GM21529 (cell line): ENCODE data around the gene OR10K1.
"Not testable (repeated sequence)": the region's sequence is repeated elsewhere in the genome, so short reads cannot be mapped to it uniquely, and the experiment has no call there.

Experiments used
- ATAC-seq: cut with Tn5 transposase; IDR thresholded peaks from one replicate; pipeline ENCODE4 v1.9.1; 2021; ENCODE audit not compliant: unreplicated experiment

Gene OR10K1

DNA sequence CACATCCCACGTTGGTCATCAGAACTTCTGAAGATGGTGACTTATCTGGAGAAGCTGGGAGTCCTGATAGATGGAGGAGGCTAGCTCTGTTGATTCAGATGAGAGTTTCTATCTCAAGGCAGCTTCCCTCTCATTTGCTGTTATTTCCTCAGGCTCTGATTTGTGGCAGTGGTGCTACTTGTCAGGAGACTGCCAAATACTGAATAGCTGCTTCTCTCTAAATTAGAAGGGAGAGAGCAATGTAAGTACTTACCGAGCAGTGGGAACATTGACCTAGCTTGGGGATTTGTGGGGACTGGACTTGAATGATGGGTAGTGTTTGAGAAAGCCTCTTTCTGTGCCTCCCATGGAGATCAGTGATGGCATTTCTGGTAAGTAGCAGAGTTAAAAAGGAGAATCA, at the start of gene OR10K1:
TSS of gene OR10K1 (plus strand) at position 301 of the 400 bp plus-strand sequence. CDS start 3,728 bp downstream, outside the sequence.
- ATAC-seq: no peak

DNA sequence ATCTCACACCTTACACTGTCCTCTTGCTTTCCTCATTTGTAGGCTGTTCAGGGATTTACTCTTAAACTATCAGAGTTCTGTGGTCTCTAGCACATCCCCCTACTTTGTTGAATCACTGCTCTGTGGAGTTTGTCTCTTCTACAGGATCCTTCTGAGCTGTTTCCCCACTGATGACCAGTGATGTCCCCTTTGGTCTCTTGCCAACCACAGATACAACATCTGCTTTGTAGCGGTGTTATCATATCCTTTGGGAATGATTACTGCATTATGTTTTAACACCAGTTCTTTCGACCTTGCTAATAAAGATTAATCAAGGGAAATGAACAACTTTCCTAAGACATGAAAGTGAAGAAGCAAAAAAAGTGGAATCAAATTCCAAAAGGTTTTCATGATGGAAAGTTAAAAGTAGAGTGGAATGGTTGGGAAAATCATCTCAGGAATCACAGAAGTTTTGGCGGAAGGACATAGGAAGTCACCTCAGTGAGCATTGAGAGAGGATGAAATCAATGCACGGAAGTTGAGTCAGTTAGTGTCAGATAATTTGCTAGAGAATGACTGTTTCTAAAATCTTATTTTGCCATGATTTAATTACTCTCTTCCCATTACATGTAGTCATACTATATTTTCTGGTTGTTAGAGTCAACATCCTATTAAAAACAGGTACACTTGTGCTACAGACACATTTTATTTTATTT, 46.8 kb upstream of the OR10K1 start:
- ATAC-seq: no peak

DNA sequence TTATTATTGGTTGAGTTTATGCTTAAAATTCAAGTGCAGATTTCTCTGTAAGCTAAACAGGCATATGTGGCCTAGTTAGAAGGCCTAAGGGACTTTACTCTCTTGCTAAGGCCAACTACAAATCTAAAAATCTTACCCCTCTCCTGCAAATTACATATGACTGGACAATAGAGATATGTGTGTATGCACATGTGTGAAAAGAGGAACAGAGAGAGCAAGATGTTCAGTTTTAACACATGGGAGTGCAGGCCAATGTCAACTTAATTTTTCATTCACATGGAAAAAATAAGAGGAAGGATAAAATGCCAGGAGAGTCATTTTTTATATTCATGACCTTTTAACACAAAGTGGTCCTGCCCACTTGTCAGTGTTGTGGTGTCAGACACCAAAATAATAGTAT, 44.0 kb upstream of the OR10K1 start:
- no peak for ATAC-seq

DNA sequence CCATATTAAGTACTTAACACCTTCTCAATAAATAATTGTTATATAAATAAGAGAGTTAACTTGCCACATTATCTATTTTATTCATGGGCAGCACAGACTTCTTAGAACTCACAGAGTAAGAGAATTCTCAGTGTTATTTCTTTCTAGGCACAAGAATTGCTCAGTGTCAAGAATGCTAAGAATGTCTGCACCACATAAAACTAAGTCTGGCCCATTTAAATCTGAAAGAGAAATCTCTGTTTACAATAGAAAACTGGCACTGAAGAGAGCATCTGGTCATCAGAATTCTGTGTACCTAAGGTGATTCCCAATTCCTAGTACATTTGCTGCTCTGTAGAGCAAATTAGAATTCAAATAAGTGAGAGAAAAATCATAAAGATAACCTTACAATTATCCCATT, 39.4 kb upstream of the OR10K1 start:
- no peak for ATAC-seq

DNA sequence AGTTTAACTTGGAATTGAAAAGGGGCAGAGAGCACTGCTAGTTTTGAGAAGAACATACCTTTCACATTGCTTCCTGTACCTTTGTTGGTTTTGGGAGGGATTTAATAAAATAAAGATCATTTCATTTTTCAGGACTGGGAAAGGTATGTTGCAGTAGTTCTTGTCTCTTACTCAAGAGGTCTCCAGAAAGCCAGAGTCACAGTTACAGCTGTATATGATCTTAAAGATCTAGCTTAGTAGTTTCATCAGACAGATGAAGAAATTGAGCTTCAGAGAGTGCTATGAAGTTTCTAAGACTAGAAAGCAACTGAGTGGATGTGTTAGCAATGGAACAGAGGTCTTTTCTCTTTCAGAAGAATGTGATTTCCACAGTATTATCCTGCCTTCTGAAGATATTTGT, 36.6 kb upstream of the OR10K1 start:
- ATAC-seq: no peak

- no peak for ATAC-seq
These were observed 35.5 kb upstream of the OR10K1 start, which contains the start of gene OR10K2 for GRCh38 chr1:158426137-158426536. Gene OR10K2, minus strand, starts transcription at chr1:158426237. Its CDS starts 5,371 bp downstream, at chr1:158420866.

- ATAC-seq: not testable (repeated sequence)
These were observed 31.5 kb upstream of the OR10K1 start for GRCh38 chr1:158430163-158430562.

DNA sequence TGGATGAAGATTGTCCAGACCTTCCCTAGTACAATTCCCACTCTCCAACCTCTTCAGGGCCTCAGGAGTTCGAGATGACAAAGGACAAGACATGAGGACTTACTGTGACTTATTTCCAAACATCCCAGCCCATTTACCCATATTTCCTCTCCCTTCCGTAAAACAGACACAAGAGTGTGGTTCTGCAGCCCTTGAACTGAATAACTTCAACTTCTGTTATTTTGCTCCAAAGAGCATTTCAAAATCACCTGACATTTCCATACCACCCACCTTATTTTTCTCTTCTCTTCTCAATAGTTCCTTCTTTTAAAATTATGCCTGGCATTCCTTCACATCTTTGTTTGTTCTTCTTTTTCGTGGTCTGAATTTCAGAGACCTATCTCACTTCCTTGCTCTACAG, 26.9 kb upstream of the OR10K1 start:
- ATAC-seq: no peak

GRCh38 chr1:158445376-158445775, 16.3 kb upstream of the OR10K1 start:
- ATAC-seq: no peak

DNA sequence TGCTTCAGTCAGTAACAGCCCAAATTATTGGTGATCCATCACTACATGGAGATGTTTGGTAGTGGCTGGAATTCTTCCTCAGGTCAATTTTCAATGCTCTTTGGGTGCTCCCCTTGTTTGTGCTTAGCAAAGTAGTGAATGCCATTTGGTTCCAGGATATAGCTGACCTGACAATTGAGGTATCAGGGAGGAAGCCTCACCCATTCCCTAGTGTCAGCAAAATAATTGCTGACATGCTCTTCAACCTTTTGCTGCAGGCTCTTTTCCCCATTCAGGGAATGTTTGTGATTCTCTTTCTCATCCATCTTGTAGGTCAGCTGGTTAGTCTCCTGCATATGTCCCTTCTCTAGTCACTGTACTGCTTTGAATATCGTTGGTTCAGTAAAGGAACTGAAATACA, 7.1 kb upstream of the OR10K1 start:
- ATAC-seq: no peak

DNA sequence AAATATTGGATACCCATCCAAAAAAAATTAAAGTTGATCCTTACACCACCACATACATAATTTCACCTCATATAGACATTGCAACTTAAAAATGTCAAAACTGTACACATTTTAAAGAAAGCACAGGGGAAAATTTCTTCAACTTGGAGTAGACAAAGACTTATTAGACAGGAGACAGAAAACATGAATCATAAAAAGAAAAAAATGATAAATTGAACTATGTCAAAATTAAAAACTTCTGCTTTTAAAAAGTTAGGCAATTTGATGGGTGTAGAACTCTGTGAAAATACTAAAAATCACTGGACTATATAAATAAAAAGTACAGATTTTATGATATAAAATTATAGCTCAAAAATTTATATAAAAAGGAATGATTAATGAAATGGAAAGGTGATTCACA, 4.4 kb upstream of the OR10K1 start:
- ATAC-seq: no peak

DNA sequence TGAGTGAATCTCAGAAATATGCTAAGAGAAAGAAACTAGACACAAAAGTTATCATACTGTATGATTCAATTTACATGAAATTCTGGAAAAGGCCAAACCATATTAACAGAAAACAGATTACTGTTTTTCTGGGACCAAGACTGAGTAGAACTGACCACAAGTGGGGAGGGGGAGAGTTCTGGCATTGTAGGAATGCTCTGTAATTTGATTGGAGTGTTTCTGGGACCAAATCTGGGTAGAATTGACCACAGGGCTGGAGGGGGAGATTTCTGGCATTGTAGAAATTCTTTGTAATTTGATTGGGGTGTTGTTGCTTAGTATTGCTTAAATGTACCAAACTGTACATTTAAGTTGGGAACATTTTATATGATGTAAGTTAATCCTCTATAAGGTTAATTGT, 3.4 kb upstream of the OR10K1 start:
- no peak for ATAC-seq

DNA sequence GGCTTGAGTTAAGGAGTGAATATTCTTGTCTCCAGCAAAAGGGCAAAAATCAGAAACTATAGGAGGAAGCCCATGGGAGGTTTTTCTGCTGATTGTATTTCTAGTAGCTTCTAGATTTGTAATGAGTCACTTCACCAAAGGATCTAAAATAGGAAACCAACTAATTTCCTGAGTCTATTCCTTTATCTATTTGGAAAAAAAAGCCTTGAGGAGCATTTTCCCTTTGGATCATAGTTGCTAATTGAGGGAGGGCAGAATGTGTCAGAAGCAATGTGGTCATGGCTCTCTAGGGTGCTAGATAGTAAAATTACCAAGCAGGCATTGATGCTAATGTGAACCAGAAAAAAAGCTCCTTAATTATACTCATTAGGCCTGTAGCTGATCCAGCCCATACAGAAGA, 10.3 kb downstream of the OR10K1 start, which contains the start of gene OR10R2:
TSS of gene OR10R2 (plus strand) at position 301 of the 400 bp plus-strand sequence. CDS start 106 bp downstream, outside the sequence.
- no peak for ATAC-seq

GRCh38 chr1:158485455-158485854, 23.8 kb downstream of the OR10K1 start:
- ATAC-seq: no peak

DNA sequence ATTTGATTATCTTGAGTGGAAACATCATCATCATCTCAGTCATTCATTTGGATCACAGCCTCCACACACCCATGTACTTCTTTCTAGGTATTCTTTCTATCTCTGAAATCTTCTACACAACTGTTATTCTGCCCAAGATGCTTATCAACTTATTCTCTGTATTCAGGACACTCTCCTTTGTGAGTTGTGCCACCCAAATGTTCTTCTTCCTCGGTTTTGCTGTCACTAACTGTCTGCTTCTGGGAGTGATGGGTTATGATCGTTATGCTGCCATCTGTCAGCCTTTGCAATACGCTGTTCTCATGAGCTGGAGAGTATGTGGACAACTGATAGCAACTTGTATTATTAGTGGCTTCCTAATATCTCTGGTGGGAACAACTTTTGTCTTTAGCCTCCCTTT, 29.7 kb downstream of the OR10K1 start:
- ATAC-seq: no peak

- no peak for ATAC-seq
These were observed 31.4 kb downstream of the OR10K1 start for GRCh38 chr1:158493054-158493453.

- no peak for ATAC-seq
These were observed 33.2 kb downstream of the OR10K1 start for GRCh38 chr1:158494796-158495195.

DNA sequence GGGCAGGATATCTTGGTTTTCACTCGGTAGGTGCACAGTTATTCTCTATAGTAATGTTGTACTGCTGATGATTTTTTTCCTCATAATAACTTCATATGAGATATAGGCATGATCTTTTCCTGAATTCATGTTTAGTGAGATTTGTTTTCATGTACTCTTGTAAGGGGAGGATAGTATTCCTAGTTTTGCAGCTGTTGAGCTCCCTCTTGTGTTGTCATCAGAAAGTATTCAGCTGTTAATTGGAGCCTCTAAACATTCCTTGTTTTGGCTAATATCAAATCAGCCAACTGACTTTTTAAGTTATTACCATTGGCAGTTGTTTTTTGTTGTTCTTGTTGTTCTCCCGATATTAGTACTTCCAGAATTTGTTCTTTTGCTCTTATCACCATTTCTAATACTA, 34.7 kb downstream of the OR10K1 start:
- no peak for ATAC-seq

DNA sequence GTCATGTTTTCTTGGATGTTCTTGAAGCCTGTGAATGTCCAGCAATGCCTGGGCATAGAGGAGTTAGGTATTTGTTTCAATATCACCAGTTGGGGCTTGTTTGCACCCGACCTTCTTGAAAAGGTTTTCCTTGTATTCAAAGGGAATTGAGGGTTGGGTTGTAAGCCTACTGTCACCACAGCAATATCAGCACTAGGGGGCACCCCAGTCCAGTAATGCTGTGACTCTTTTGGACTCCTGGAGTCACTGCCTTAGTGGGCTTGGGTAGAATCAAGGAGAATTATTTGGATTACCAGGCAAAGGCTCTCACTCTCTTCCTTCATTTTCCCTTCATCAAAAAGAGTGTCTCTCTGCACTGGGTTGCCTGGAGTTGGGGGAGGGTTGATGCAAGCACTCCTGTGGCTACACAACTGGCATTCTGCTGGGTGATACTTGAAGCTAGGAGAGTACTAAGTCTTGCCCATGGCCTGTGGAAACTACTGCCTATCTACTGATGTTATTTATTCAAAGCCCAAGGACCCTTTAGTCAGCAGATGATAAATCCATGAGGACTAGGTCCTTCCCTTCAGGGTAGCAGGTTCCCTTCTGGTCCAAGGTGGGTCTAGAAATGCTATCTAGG, 44.8 kb downstream of the OR10K1 start:
- ATAC-seq: no peak

GRCh38 chr1:158507511-158507910, 45.9 kb downstream of the OR10K1 start:
- no peak for ATAC-seq

DNA sequence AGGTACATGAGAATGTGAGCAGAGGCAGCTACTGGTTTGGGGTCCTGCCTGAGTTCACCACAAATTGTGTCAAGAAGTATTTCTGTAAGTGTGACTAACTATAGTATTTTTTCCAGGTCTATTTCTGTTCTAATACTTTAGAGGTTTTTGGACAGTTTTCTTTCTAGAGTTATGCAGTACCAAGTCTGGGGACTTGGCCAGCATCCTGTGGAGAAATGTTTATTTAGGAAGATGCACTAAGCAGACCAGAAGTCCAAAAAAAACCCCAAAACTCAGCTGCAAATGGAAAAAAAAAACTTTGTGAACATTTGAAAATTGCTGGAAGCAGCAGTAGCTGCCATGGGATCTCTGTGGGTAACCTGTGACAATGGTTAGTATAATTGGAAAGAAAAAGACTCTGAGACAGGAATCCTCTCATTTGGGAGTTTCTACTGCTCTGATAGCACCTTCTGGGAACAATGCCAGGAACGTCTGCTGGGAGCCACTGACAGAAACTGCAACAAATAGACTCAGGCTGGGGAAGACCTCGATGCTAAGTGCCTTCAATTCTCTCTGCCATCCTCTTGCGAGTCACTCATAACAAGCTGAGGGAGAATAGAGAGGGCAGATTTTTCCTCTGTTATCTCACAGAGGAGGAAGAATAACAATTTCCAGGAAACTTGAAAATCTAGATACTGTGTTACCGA, 48.0 kb downstream of the OR10K1 start:
- ATAC-seq: no peak

DNA sequence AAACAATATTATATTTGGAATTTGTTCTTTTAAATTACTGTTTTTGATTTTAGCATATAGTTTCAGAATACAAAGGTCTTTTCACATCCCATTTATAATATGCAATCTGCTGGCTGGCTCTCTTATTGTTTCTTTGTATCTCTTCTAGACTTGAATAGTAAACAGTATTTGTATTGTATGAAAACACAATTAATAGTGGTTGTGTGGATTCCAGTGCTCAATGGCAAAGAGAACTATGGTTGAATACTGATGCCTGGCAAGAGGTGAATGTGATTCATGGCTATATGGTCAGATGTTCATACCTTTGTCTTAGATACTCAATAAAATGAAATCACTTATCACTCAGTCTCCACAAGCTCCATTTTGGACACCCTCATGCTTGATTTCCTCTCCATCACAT, 55.3 kb downstream of the OR10K1 start:
- ATAC-seq: no peak
